ENCODE data around the gene COX7B2. TPM values are rescaled to one million over a fixed set of nuclear protein-coding genes. Genes with fewer than 3 reads are reported as not detected.

COX7B2 gene
- total RNA-seq, 4 donors from 2014 or later = not detected

DNA sequence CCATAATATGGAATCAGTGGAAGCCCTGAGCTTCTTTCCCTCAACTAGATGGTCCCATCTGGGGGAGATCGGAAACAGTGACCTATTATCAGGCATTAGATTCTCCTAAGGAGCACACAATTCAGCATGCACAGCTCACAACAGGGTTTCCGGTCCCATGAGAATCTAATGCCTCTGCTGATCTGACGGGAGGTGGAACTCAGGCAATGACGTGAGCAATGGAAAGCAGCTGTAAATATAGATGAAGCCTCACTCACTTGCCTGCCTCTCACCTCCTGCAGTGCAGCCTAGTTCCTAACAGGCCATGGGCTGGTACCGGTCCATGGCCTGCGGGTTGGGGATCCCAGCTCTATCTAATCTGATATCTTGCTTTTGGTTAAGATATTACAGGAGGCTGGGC lies 88.9 kb downstream of the COX7B2 start:
- WGBS, 2 donors = 79 to 93% methylated on average over 3 to 4 of the region's 6 CpGs
- DNase-seq = no peak
- H3K4me1 ChIP-seq = no peaks in the 10 kb centered on the region
- TF ChIP-seq POLR2A (IDR thresholded peaks at IDR 0.05) (no peak), CTCF (IDR thresholded peaks at IDR 0.05) (no peak)
- no peak overlapping the region for H3K27ac ChIP-seq
- no peaks in the 10 kb centered on the region for H3K36me3 ChIP-seq
- H3K9me3 ChIP-seq = peaks cover 0 to under 1% (median 0%) of the 10 kb centered on the region in 3 donors
- no peak overlapping the region for H3K4me3 ChIP-seq
- intact Hi-C loops (cut with DNase I) = no loop called here
- H3K27me3 ChIP-seq = no peaks in the 10 kb centered on the region

GRCh38 chr4:46819095-46819494 lies 90.0 kb downstream of the COX7B2 start:
- Histone ChIP-seq H3K36me3 (no peaks in the 10 kb centered on the region), H3K27me3 (no peaks in the 10 kb centered on the region), H3K4me1 (no peaks in the 10 kb centered on the region), H3K9me3 (no peaks in the 10 kb centered on the region), H3K4me3 (no peak overlapping the region), H3K27ac (no peak overlapping the region)
- DNase-seq = no peak
- TF ChIP-seq POLR2A (IDR thresholded peaks at IDR 0.05) (no peak), CTCF (IDR thresholded peaks at IDR 0.05) (no peak)
- intact Hi-C loops (cut with DNase I) = no loop called here
- WGBS, 2 donors = 89 to 95% methylated on average over 3 of the region's 3 CpGs

GRCh38 chr4:46818604-46819003 lies 90.4 kb downstream of the COX7B2 start:
- no peaks in the 10 kb centered on the region for H3K9me3 ChIP-seq
- no peak for DNase-seq
- no peak overlapping the region for H3K27ac ChIP-seq
- H3K4me3 ChIP-seq = no peak overlapping the region
- TF ChIP-seq POLR2A (IDR thresholded peaks at IDR 0.05) = no peak
- no peak for TF ChIP-seq CTCF (IDR thresholded peaks at IDR 0.05)
- WGBS, 2 donors = 69 to 80% methylated on average over 4 of the region's 4 CpGs
- H3K36me3 ChIP-seq = no peaks in the 10 kb centered on the region
- H3K27me3 ChIP-seq = no peaks in the 10 kb centered on the region
- intact Hi-C loops (cut with DNase I) = no loop called here
- no peaks in the 10 kb centered on the region for H3K4me1 ChIP-seq

DNA sequence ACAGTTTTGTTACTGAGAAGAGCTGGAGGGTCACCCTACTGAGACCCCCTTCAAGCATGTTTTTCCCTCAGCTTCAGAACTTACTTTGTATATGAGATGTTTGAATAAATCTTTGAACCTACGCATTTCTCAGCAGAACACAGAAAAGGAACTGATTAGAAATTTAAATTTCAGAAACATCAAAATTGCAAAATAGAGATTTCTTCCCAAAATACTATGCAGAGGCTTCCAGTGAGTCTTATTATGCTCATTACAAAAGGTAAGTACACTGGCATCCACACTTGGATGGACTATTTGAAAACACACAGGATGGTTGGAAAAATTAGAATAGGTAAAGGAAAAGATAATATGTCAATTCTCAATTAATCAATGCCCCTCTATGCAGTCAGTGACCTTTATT lies 91.2 kb downstream of the COX7B2 start:
- no peaks in the 10 kb centered on the region for H3K27me3 ChIP-seq
- H3K36me3 ChIP-seq = no peaks in the 10 kb centered on the region
- no peak for DNase-seq
- no peaks in the 10 kb centered on the region for H3K9me3 ChIP-seq
- H3K4me1 ChIP-seq = no peaks in the 10 kb centered on the region
- WGBS, 2 donors = 88 to 90% methylated on average over 1 of the region's 1 CpG
- H3K27ac ChIP-seq = no peak overlapping the region
- TF ChIP-seq POLR2A (IDR thresholded peaks at IDR 0.05) (no peak), CTCF (IDR thresholded peaks at IDR 0.05) (no peak)
- no peak overlapping the region for H3K4me3 ChIP-seq
- intact Hi-C loops (cut with DNase I) = no loop called here

DNA sequence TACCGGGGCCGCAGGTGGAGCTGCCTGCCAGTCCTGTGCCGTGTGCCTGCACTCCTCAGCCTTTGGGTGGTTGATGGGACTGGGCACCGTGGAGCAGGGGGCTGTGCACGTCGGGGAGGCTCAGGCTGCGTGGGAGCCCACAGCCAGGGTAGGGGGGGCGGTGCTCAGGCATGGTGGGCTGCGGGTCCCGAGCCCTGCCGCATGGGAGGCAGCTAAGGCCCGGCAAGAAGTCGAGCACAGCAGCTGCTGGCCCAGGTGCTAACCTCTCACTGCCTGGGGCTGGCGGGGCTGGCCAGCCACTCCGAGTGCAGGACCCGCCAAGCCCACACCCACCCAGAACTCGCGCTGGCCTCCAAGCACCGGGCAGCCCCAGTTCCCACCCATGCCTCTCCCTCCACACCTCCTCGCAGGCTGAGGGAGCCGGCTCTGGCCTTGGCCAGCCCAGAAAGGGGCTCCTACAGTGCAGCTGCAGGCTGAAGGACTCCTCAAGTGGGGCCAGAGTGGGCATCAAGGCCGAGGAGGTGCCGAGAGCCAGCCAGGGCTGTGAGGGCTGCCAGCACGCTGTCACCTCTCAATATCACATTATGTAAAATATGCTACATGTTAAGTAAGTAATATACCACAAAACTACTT lies 104.1 kb downstream of the COX7B2 start:
- no peak for TF ChIP-seq CTCF (IDR thresholded peaks at IDR 0.05)
- TF ChIP-seq POLR2A (IDR thresholded peaks at IDR 0.05) = no peak
- Histone ChIP-seq H3K9me3 (peaks cover 0 to 7% (median 0%) of the 10 kb centered on the region in 3 donors), H3K27ac (no peak overlapping the region), H3K36me3 (no peaks in the 10 kb centered on the region), H3K4me1 (no peaks in the 10 kb centered on the region), H3K4me3 (no peak overlapping the region), H3K27me3 (no peaks in the 10 kb centered on the region)
- intact Hi-C loops (cut with DNase I) = no loop called here
- WGBS, 2 donors = 85 to 90% methylated on average over 5 to 9 of the region's 24 CpGs
- no peak for DNase-seq

All from esophagus squamous epithelium (tissue), 5 donors.